Measurements from ENCODE around the gene MYL5.
"Not testable (repeated sequence)": the region's sequence is repeated elsewhere in the genome, so short reads cannot be mapped to it uniquely, and the experiment has no call there.

Gene MYL5

DNA sequence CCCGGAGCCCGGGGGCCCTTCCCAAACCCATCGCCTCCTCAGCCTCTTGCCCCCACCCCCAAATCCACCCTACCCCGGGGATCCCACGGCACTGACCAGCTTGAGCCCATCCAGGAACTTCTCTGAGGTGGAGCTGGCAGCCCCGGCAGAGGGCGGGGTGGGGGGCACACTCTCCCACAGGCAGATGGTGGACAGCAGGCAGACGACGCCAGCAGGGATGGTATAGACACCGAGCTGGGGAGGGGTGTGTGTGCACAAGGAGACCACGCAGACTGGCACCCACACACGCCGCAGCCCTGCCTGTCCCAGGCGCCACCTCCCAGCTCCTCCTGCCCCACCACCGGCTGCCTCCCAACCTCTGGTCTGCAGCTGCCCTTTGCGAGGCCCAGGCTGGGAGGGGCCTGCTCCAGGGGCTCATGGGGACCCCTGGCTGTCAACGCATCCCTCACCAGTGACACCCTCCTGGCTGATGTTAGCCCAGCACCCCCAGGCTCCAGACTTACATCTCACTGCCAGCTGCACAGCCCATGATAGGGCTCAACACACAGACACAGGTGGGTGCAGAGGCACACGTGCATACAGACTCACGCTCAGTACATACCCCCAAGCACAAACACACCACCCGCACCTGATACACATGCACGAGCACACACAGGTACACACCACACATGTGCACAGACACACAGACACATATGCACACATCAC, 10.4 kb downstream of the MYL5 start:
- no peak for DNase-seq (ENCODE audit: low read depth in 3 of 3)

DNA sequence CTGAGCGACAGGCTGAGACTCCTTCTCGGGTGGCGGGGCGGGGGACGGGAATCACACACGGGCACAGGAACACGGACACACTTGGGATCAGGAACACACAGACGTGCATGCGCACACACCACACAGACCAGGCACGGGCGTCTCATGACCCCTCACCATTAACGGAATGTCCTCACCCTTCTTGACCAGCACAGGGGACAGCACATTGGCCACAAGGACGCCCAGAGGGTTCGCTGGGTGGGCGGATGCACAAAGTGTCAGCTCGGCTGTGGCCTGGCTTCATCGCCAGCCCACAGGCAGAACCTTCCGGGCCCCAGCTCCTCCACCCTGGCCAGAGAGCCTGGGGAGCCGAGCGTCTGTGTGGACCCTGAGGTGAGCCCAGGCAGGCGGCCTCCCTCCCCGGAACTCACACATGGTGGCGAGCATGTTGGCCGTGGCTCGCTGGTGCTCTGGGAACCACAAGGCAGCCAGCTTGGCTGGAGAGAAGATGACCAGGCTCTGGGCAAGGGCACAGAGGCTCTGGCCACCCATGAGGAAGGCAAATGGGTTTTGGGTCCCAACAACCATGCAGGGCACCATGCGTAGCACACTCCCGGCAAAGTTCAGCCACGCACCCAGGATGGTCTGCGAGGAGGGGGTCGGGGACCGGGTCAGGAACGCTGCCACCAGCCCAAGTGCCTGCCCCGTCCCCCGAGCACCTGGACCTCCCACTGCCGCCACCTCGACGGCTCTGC, 11.5 kb downstream of the MYL5 start:
- no peak for DNase-seq (ENCODE audit: low read depth in 3 of 3)

DNA sequence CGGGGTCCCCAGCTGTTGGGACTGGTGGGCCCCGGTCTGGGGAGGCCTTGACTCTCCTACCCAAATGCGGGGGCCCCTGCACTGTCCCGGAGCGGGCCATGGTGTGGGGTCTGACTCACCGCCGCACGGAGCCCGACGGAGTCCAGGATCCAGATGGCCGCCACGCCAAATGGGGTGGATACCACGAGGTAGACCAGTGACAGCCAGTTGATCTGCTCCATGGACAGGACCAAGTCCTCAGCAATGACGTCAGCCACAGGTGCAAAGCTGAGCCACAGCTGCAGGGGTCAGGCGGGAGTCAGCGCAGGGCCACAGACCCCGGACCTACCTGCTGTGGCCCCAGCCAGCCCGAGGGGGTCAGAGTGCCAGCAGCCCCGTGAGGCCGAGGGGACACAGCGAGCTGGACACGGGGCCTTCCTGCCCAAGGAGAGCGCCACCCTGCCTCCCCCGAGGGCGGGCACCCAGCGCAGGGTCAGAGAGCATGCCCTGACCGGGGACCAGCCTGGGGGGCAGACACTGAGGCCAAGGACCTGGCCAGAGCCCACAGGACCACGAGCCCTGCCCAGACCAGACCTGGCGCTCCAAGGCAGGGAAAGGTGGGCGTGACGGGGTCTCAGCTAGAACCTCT, 12.2 kb downstream of the MYL5 start:
- DNase-seq (ENCODE audit: low read depth in 3 of 3): no peak

GRCh38 chr4:687048-687970, 13.0 kb downstream of the MYL5 start:
- DNase-seq (ENCODE audit: low read depth in 3 of 3): no peak

- DNase-seq (ENCODE audit: low read depth in 3 of 3): no peak
These were observed 13.9 kb downstream of the MYL5 start for GRCh38 chr4:687971-688853.

DNA sequence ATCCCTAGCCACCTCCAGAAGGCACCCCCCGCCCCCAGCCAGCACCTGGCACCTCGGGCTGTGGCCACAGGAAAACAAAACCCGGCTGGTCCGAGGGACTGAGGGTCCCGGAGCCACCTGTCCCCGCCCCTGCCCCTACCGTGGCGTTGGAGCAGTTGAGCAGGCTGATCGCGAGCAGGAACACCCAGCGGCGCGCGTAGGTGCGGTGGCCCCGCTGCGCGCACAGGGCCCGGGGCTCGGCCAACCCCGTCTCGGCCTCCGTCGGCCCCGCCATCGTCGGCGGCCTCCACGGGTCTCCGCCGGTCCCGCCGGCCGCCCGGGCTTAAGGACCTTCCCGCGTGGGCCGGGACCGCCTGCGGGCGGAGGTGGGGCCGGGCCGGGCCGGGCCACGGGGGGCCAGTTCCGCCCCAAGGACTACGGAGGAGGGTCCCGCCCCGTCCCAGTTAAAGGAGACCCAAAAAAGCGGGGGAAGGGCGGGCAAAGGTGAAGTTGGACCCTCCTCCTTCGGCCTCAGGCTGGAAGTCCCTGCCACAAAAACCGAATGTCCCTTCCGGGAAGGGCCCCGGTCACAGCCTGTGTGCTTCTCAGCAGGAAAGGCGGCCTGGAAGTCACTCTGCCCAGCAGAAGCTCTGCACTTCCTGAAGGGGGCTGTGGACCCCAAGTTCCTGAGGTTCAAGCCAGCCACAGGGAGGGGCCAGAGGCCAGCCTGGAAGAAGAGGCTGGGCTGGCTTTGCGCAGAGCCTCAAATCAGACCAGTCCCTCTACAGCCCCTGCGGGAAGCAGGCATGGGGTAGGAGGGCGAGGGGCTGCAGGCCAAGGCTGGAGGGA, 14.7 kb downstream of the MYL5 start, which contains the start of gene SLC49A3:
TSS of gene SLC49A3 (minus strand) at position 298 of the 828 bp plus-strand sequence. CDS start at position 274, 24 bp downstream.
- no peak for DNase-seq (ENCODE audit: low read depth in 3 of 3)

GRCh38 chr4:689723-690122, 15.4 kb downstream of the MYL5 start:
- DNase-seq (ENCODE audit: low read depth in 3 of 3): no peak

- DNase-seq (ENCODE audit: low read depth in 3 of 3): no peak
These were observed 18.6 kb downstream of the MYL5 start for GRCh38 chr4:692771-693554.

GRCh38 chr4:694341-694940, 20.1 kb downstream of the MYL5 start:
- DNase-seq (ENCODE audit: low read depth in 3 of 3): not testable (repeated sequence)

DNA sequence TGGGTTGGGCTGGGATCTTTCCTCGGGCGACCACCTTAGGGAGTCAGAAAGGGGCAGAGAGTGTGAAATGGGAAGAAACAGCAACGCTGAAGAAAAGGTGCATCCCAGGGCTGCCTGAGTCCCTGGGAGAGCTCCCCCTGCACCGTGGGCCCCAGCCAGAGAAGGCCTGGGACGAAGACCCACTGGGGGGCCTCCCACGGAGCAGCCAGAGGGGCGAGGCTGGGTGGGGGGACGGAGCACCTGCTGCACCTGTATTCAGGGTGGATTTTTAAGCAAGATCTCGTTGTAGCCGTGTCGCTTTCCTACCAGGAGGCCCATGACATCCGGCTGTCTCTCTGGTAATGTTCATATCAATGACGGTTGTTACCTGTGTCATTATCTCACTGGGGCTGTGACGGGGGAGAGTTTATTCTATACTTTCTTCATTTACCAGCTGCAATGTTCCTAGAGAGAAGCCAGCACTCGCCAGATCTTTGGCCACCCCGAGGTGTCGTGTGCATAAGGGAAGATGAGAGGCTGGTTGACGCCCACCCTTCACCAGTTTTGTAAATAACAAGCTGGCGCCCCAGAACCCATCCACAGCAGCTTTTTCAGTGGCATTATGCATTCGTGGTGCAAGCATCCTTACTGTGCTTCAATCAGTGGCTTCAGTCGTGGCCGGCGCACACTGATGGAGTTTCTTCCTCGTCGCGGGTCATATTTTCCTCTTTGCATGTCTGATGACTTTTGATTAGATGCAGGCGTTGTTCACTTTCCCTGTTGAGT, 25.7 kb downstream of the MYL5 start:
- no peak for DNase-seq (ENCODE audit: low read depth in 3 of 3)

- DNase-seq (ENCODE audit: low read depth in 3 of 3): no peak
These were observed 26.4 kb downstream of the MYL5 start for GRCh38 chr4:700587-701264.

GRCh38 chr4:702618-703048, 28.3 kb downstream of the MYL5 start:
- DNase-seq (ENCODE audit: low read depth in 3 of 3): no peak

- no peak for DNase-seq (ENCODE audit: low read depth in 3 of 3)
These were observed 29.2 kb downstream of the MYL5 start for GRCh38 chr4:703336-704197.

GRCh38 chr4:704198-704891, 30.0 kb downstream of the MYL5 start:
- no peak for DNase-seq (ENCODE audit: low read depth in 3 of 3)

DNA sequence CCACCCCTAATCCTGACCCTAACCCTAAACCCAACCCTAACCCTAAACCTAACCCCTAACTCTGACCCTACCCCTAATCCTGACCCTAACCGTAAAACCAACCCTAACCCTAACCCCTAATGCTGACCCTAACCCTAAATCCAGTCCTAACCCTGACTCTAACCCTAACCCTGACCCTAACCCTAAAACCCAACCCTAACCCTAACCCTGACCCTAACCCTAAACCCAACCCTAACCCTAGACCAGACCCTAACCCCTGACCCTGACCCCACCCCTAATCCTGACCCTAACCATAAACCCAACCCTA, 30.6 kb downstream of the MYL5 start:
- no peak for DNase-seq (ENCODE audit: low read depth in 3 of 3)
